Ovary (tissue), 10 donors: Measurements from ENCODE around the gene KSR1. TPM values are rescaled to one million over a fixed set of nuclear protein-coding genes. Genes with fewer than 3 reads are reported as not detected.
"Not testable (repeated sequence)": the region's sequence is repeated elsewhere in the genome, so short reads cannot be mapped to it uniquely, and the experiment has no call there.

Experiments used
- DNase-seq, 5 donors: peaks; one replicate each; pipeline ENCODE4 v3.0.0-alpha.2; 2019 to 2020
- H3K27ac ChIP-seq, 2 donors: fragments of 200-600 bp; one replicate each; pipeline versions ENCODE4 v1.5.1 to v1.8.0; 2019 to 2022
- H3K27me3 ChIP-seq: fragments of 200-600 bp; one replicate; pipeline ENCODE4 v1.8.0; 2022
- H3K36me3 ChIP-seq: fragments of 200-600 bp; sonication (generic); one replicate; pipeline ENCODE4 v1.5.1; 2019
- H3K4me1 ChIP-seq: one replicate; pipeline ENCODE4 v1.8.1; 2013; ENCODE audit warnings: mild to moderate bottlenecking, moderate library complexity; ENCODE audit not compliant: insufficient read depth
- H3K4me3 ChIP-seq: fragments of 200-600 bp; sonication (generic); one replicate; pipeline ENCODE4 v1.5.1; 2017
- H3K9me3 ChIP-seq, 2 donors: fragments of 200-600 bp in 1 of 2; sonication (generic) in 1 of 2; one replicate each; pipeline versions ENCODE4 v1.5.1 to v1.8.1; 2013 to 2019; ENCODE audit warnings: mild to moderate bottlenecking in 1 of 2, moderate library complexity in 1 of 2
- EP300 ChIP-seq: sonication (generic); formaldehyde crosslinking; IDR thresholded peaks from one replicate; pipeline ENCODE4 v1.6.1; 2017; ENCODE audit warnings: antibody characterized with exemption
- POLR2A ChIP-seq: fragments of 450-650 bp; IDR thresholded peaks from one replicate; pipeline ENCODE4 v1.6.1; 2017; ENCODE audit warnings: antibody characterized with exemption, mild to moderate bottlenecking, moderate library complexity
- WGBS, 3 donors: extraction: QIAGEN DNeasy Blood & Tissue Kit in 1 of 3; methylation state at CpG; one replicate each; pipeline versions ENCODE4 v1.1.5 to v1.1.7; 2013 to 2017; 5-methylcytosine and 5-hydroxymethylcytosine counted together
- intact Hi-C, 4 donors: fragments of 100-400 bp; cut with DNase I; formaldehyde crosslinking; loops; one replicate each; pipeline versions ENCODE4 v1.11.0 to v1.15.1; 2022 to 2023
- long read RNA-seq, 3 donors: library from polyadenylated mRNA in 2 of 3; unstranded in 2 of 3; transcript quantifications; one replicate each; pipeline ENCODE4 v2.0.0 and lab custom pipeline, GENCODE V29; 2021 to 2026
- polyA plus RNA-seq, 2 donors: library from polyadenylated mRNA; stranded (reverse); fragments of 200-250 nt in 1 of 2; fragments of 350-450 nt in 1 of 2; fragmentation: Illumina TruSeq in 1 of 2; extraction: RNeasy Lipid Tissue Mini Kit (QIAGEN cat#74804) in 1 of 2; gene quantifications; one replicate each; pipeline ENCODE4 v1.2.3, GENCODE V29; 2013 to 2014
- total RNA-seq, 7 donors: library from RNA; depleted of rRNA in 2 of 7; stranded (reverse); fragments of >200 nt in 2 of 7; fragmentation: NEBNext Ultra II Directional in 3 of 7; extraction: Animal tissue kit (Norgen Biotek cat#: 25700) in 3 of 7; gene quantifications; one replicate each; pipeline versions ENCODE4 v1.1.0 to v1.2.4, GENCODE V29; 2016 to 2023
- TF ChIP-seq, protein P1 (sequence below), 3 donors: fragments of 450-650 bp in 2 of 3; fragments of 200-600 bp in 1 of 3; IDR thresholded peaks; one replicate each; pipeline versions ENCODE4 v1.5.1 to v1.8.0; 2016 to 2022; ENCODE audit warnings: antibody characterized with exemption in 3 of 3, mild to moderate bottlenecking in 1 of 3
- donor health status: DM: no; HTN: no; CAD: no; lungs with moderate emphysema.
- donor health status: DM: no; HTN: no; CAD: no.
- donor health status: Bipolar disorder and iron deficiency.
- donor health status: DM: yes; HTN: yes; CAD: no.
- donor health status: DM: no; HTN: no; CAD: no.
- donor health status: DM: yes; HTN: yes; CAD: no.

Gene KSR1
- 10 to 100 TPM; 29.2 to 84.8 (median 39.5) TPM for total RNA-seq
- 10 to 100 TPM; 27.7 to 56.9 TPM for polyA plus RNA-seq
- long read RNA-seq, donor 1, partial matches to known transcripts = 12 of 22 reads
- long read RNA-seq, donor 1, other reads (novel, unspliced or antisense) = 10 of 22 reads
- long read RNA-seq, donor 2, partial matches to known transcripts = 9 of 10 reads
- long read RNA-seq, donor 2, other reads (novel, unspliced or antisense) = 0 of 10 reads
- long read RNA-seq, donor 3, partial matches to known transcripts = 6 of 14 reads
- long read RNA-seq, donor 3, other reads (novel, unspliced or antisense) = 8 of 14 reads

DNA sequence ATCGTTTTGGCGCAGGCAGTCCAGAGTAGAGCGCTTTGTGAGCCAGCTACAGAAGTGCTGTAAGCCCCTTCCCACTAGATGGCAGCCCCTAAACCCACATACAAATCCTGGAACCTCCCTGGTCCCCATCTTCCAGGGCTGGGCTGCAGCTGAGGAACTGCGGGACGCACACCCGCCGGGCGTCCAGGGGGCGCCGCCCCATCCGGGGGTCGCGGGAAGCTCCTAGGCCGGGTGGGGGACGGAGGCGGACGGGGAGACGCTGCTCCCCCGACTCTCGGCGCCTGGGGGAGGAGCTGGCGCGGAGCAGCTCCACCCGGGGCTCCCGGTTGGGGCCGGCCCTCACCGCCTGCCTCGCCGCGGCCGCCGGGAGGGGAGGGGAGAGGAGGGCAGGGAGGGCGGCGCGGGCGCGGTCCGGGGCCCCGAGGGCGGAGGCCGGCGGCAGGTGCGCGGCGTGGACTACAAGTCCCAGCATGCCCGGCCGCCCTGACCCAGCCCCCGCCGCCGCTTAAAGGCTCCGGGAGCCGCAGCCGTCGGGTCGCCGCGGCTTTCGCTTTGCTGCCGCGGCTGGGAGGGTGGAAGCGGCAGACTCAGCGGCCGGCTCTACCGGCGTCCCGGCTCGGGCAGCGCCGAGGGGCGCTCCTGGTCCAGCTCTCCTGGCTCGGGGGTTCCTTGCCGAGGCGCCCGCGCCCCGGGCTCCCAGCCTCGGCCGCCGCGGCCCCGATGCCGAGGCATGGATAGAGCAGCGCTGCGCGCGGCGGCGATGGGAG lies at the start of gene KSR1:
Gene KSR1, plus strand, starts transcription at position 535 of the 767 bp plus-strand sequence. Its CDS starts 196 bp downstream, at position 731.
- TF ChIP-seq EP300 = no peak
- TF ChIP-seq POLR2A = peak; percentile 67
- TF ChIP-seq, protein P1, sequence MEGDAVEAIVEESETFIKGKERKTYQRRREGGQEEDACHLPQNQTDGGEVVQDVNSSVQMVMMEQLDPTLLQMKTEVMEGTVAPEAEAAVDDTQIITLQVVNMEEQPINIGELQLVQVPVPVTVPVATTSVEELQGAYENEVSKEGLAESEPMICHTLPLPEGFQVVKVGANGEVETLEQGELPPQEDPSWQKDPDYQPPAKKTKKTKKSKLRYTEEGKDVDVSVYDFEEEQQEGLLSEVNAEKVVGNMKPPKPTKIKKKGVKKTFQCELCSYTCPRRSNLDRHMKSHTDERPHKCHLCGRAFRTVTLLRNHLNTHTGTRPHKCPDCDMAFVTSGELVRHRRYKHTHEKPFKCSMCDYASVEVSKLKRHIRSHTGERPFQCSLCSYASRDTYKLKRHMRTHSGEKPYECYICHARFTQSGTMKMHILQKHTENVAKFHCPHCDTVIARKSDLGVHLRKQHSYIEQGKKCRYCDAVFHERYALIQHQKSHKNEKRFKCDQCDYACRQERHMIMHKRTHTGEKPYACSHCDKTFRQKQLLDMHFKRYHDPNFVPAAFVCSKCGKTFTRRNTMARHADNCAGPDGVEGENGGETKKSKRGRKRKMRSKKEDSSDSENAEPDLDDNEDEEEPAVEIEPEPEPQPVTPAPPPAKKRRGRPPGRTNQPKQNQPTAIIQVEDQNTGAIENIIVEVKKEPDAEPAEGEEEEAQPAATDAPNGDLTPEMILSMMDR (IDR thresholded peaks at IDR 0.05) = peak; percentile 49 to 61 (median 56)
- H3K4me3 ChIP-seq = peak within 1 kb of the TSS; percentile 85
- peak within 1 kb of the TSS; percentile 75 to 98 for H3K27ac ChIP-seq
- peak; percentile 83 to 88 (median 85) for DNase-seq
- intact Hi-C loops = loop anchor here (5.0 to 10.0 kb wide), 7 partner anchors 101 to 221 kb away; no protein-coding TSS in a partner anchor
- no peaks in the 10 kb centered on the region for H3K36me3 ChIP-seq
- 1 to 2% (median 1%) methylated on average over 59 to 88 of the region's 88 CpGs for WGBS, 3 donors
- no peaks in the 10 kb centered on the region for H3K27me3 ChIP-seq
- no peaks in the 10 kb centered on the region for H3K9me3 ChIP-seq
- peaks cover 6% of the 10 kb centered on the region for H3K4me1 ChIP-seq

DNA sequence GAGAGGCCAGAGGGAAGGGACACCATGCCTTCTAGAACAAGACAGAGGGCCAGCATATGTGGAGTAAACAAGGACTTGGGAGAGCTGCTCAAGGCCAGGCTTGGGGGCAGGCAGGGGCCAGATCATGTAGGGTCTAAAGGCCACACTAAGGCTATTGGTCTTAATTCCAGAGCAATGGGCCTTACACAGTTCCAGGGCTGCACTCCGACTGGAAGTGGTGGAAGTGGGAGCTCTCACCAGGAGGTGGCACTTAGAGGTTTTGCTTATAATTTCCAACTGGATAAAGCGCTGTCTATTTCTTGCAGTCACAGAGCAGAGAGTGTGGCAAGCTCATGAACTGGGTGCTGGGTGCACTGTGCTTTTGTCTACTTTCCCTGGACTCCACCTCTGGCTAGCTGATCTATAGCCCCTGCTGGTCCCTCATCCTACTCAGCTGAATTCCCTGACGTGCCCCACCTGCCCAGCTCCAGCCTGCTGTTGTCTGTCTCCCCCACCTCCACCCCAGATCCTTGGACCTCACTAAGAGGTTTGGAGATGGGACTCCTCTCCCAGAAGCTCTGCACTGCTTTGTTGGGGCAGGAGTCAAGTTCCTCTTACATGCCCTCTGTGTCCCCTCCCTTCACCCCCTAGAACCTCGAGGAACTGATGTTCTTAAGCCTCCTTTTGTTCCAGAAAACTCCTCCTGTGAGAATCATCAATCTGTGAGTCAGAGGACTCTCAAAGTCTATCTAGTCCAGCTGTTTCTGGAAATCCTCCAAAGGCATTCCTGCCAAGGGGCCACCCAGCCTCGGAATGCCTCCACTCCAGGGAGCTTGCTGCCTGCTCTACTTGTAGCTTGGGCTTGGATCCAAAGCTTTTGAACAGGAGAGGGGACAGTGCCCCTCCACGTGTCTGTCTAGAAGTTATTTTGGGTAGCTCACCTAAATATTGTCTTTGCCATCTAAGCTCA lies 48.1 kb upstream of the KSR1 start:
- Histone ChIP-seq H3K4me1 (no peaks in the 10 kb centered on the region), H3K36me3 (no peaks in the 10 kb centered on the region), H3K27me3 (no peaks in the 10 kb centered on the region), H3K9me3 (no peaks in the 10 kb centered on the region), H3K27ac (no peak overlapping the region), H3K4me3 (no peak overlapping the region)
- intact Hi-C loops = no loop called here
- 28 to 41% (median 36%) methylated on average over 6 of the region's 6 CpGs for WGBS, 3 donors
- TF ChIP-seq EP300 (no peak), POLR2A (no peak)
- TF ChIP-seq, protein P1 (IDR thresholded peaks at IDR 0.05) = no peak
- DNase-seq = no peak

DNA sequence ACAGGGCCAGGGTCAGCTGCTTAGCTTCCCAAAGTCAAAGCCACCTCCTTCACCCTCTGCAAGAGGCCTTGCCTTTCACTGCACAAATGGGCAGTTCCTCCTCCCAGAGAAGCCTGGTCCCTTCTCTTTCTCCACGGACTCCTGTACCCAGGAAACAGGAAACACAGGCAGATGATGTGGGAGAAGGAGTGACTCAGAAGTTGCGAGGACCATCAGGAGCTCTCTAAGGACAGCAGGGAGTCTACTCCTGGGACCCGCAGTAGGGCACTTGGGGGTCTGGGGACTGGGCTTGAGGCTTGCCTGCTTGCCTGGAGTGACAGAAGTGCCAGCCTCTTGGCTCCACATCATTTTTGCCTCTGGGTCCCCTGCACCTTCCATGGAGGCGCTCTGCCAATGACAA lies 47.4 kb upstream of the KSR1 start:
- intact Hi-C loops = no loop called here
- no peaks in the 10 kb centered on the region for H3K36me3 ChIP-seq
- no peak for DNase-seq
- H3K27ac ChIP-seq = no peak overlapping the region
- no peak for TF ChIP-seq POLR2A
- TF ChIP-seq, protein P1 (IDR thresholded peaks at IDR 0.05) = no peak
- WGBS, 3 donors = 65 to 70% (median 66%) methylated on average over 4 of the region's 4 CpGs
- no peaks in the 10 kb centered on the region for H3K4me1 ChIP-seq
- no peaks in the 10 kb centered on the region for H3K27me3 ChIP-seq
- no peaks in the 10 kb centered on the region for H3K9me3 ChIP-seq
- H3K4me3 ChIP-seq = no peak overlapping the region

DNA sequence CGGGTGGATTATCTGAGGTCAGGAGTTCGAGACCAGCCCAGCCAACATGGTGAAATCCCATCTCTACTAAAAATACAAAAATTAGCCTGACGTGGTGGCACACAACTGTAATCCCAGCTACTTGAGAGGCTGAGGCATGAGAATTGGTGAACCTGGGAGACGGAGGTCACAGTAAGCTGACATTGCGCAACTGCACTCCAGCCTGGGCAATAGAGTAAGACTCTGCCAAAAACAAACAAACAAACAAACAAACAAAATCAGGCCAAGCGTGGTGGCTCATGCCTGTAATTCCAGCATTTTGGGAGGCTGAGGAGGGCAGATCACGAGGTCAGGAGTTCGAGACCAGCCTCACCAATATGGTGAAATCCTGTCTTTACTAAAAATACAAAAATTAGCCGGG lies 44.1 kb upstream of the KSR1 start:
- H3K9me3 ChIP-seq, H3K4me3 ChIP-seq, intact Hi-C loops, H3K27ac ChIP-seq, DNase-seq, H3K27me3 ChIP-seq, H3K36me3 ChIP-seq, H3K4me1 ChIP-seq: not testable (repeated sequence)
- 74 to 80% (median 80%) methylated on average over 9 of the region's 9 CpGs for whole genome bisulfite sequencing, 3 donors
